Mesendoderm (in vitro differentiated cells): ENCODE data around the gene DNAJB1.

Experiments
- DNase-seq: peaks from one replicate; pipeline ENCODE4 v3.0.0; 2013
- H2AK5ac ChIP-seq: 2 replicates; pipeline ENCODE4 v1.6.1; 2013; ENCODE audit warnings: low read length, inconsistent platforms
- H2BK120ac ChIP-seq: 2 replicates; pipeline ENCODE4 v1.6.1; 2013; ENCODE audit warnings: low read depth, mild to moderate bottlenecking, low read length, moderate library complexity, mixed read lengths
- H2BK15ac ChIP-seq: replicated peaks from 2 replicates; pipeline ENCODE4 v1.6.1; 2013; ENCODE audit warnings: low read depth, mild to moderate bottlenecking, moderate library complexity
- H2BK5ac ChIP-seq: 2 replicates; pipeline ENCODE4 v1.6.1; 2013; ENCODE audit warnings: low read length, inconsistent platforms
- H3K18ac ChIP-seq: 2 replicates; pipeline ENCODE4 v1.6.1; 2013; ENCODE audit warnings: mild to moderate bottlenecking, low read length, mixed read lengths
- H3K23ac ChIP-seq: one replicate; pipeline ENCODE4 v1.6.1; 2013; ENCODE audit warnings: low read length
- H3K27ac ChIP-seq: 2 replicates; pipeline ENCODE4 v1.5.1; 2013; ENCODE audit warnings: low read depth, mild to moderate bottlenecking, inconsistent platforms, low read length, moderate library complexity
- H3K27me3 ChIP-seq: 2 replicates; pipeline ENCODE4 v1.6.1; 2013; ENCODE audit warnings: low read length, control low read depth, mild to moderate bottlenecking, inconsistent platforms; ENCODE audit not compliant: insufficient read depth, poor library complexity
- H3K36me3 ChIP-seq: 2 replicates; pipeline ENCODE4 v1.6.1; 2013; ENCODE audit warnings: low read length, inconsistent platforms; ENCODE audit not compliant: control insufficient read depth, insufficient read depth
- H3K4ac ChIP-seq: one replicate; pipeline ENCODE4 v1.6.1; 2013; ENCODE audit warnings: low read depth, mild to moderate bottlenecking, low read length, moderate library complexity
- H3K4me1 ChIP-seq: 2 replicates; pipeline ENCODE4 v1.6.1; 2013; ENCODE audit warnings: low read depth, low read length, inconsistent platforms; ENCODE audit not compliant: control insufficient read depth
- H3K4me2 ChIP-seq: 2 replicates; pipeline ENCODE4 v1.6.1; 2013; ENCODE audit warnings: low read length
- H3K4me3 ChIP-seq: 2 replicates; pipeline ENCODE4 v1.5.1; 2013; ENCODE audit warnings: mild to moderate bottlenecking, low read length
- H3K56ac ChIP-seq: one replicate; pipeline ENCODE4 v1.6.1; 2013; ENCODE audit warnings: low read length
- H3K79me1 ChIP-seq: 2 replicates; pipeline ENCODE4 v1.6.1; 2013; ENCODE audit warnings: low read length, inconsistent platforms
- H3K79me2 ChIP-seq: 2 replicates; pipeline ENCODE4 v1.6.1; 2013; ENCODE audit warnings: mild to moderate bottlenecking, low read length; ENCODE audit not compliant: control insufficient read depth, insufficient read depth
- H3K9ac ChIP-seq: 2 replicates; pipeline ENCODE4 v1.6.1; 2013; ENCODE audit warnings: low read length, inconsistent platforms
- H4K5ac ChIP-seq: one replicate; pipeline ENCODE4 v1.6.1; 2013; ENCODE audit warnings: low read length
- H4K8ac ChIP-seq: one replicate; pipeline ENCODE4 v1.6.1; 2013; ENCODE audit warnings: low read depth, mild to moderate bottlenecking, control low read depth, low read length, moderate library complexity
- WGBS: extraction: QIAGEN DNeasy Blood & Tissue Kit; methylation state at CpG from one replicate; pipeline ENCODE4 v1.1.7; 2013; ENCODE audit warnings: low lambda C conversion rate, missing lambda C conversion rate; ENCODE audit not compliant: insufficient coverage; ENCODE audit errors: extremely low coverage; 5-methylcytosine and 5-hydroxymethylcytosine counted together

DNAJB1 gene

DNA sequence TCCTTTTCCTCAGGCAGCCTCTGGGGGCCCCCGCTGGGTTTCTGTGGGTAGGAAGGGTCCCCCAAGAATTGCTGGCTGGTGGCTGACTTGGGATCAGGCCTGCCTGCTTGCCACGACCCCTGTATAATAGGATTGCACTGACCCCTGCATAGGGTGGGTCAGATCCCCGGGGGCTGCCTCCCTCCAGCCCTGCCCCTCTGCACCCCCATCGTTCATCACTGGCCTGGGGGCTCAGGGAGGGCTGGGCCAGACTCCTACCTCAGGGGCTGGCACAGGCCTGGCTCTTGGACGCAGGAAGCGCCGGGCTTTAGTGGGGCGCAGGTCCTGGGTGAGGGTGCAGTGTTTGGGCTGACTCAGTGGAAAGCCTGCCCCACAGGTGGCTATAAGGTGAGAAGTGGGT is 43.1 kb upstream of the DNAJB1 start:
- Histone ChIP-seq H2AK5ac (no peak overlapping the region), H2BK120ac (no peak overlapping the region), H3K4me1 (peaks cover 7% of the 10 kb centered on the region), H3K18ac (no peak overlapping the region), H3K4me3 (no peak overlapping the region), H3K23ac (no peak overlapping the region), H3K4me2 (no peak overlapping the region), H3K9ac (peak overlapping the region; percentile 43), H2BK15ac (no peak overlapping the region), H4K5ac (no peak overlapping the region), H2BK5ac (no peak overlapping the region), H3K79me1 (peaks cover 10% of the 10 kb centered on the region), H3K56ac (peak overlapping the region; percentile 50), H3K27me3 (no peaks in the 10 kb centered on the region), H3K4ac (no peak overlapping the region), H4K8ac (no peak overlapping the region), H3K27ac (peak overlapping the region; percentile 59), H3K36me3 (no peaks in the 10 kb centered on the region), H3K79me2 (peaks cover 12% of the 10 kb centered on the region)
- DNase-seq = no peak
- WGBS = no CpG with 5 or more reads among the region's 8 CpGs

DNA sequence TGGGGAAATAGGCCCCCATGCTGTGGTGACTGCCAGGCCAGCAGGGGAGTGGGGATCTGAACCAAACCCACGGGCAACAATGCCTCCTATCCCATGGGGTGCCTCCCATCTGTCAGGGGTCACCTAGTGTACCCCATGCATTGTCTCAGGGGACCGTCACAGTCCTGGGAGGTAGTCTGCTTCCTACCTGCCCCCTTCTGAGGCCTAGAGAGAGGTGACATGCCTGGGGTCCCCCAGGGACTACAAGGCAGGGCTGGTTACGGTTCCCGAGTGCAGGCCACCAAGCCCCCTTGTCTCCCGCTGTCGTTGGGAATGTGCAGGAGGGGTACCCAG is 42.5 kb upstream of the DNAJB1 start:
- Histone ChIP-seq H4K8ac (no peak overlapping the region), H2BK120ac (no peak overlapping the region), H4K5ac (no peak overlapping the region), H3K27me3 (no peaks in the 10 kb centered on the region), H2BK15ac (no peak overlapping the region), H3K79me2 (peaks cover 12% of the 10 kb centered on the region), H3K79me1 (peaks cover 10% of the 10 kb centered on the region), H2AK5ac (peak overlapping the region; percentile 38), H3K4me2 (no peak overlapping the region), H3K23ac (no peak overlapping the region), H3K27ac (no peak overlapping the region), H3K56ac (peak overlapping the region; percentile 73), H3K4me1 (peaks cover 7% of the 10 kb centered on the region), H3K9ac (peak overlapping the region; percentile 42), H3K18ac (no peak overlapping the region), H3K4ac (no peak overlapping the region), H3K4me3 (no peak overlapping the region), H2BK5ac (no peak overlapping the region), H3K36me3 (no peaks in the 10 kb centered on the region)
- DNase-seq = no peak
- WGBS = no CpG with 5 or more reads among the region's 6 CpGs

DNA sequence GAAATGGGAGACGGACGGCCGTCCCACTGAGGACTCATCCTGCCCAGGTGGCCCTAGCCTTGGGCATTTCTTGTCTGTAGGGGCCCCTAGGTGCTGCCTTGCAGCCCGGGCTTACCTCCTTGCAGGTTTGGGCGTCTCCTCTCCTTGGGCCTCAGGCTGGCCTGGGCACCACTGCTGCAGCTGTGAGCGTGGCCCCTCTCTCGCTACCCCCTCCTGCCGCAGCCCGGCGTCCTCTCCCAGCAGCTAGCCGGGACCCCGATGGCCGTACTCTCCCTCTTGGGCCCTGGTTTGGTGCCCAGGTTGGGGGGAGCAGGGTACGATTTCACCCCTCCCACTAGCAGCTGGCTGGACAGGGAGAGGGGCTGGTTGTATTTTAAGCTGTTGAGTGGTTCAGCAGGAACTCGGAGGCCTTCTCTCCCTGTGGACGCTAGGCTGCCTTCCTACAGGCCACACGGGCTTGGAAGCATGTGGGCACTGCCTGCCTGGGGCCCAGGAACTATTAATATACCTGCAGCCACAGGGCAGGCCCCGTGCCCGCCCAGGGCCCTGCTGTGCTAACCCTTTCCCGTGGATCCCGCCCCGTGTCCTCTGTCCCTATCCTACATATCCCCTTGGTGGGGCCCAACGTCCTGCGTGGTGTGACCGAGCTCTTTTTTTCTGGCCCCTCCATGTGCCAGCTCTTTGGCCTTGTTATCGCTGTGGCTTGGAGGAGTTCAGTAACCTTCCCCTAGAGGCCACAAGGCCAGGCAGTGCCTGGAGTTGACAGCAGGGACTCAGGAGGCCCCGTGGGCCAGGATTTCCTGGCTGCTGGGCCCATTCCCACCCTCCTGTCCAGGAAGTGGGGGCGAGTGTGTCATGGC is 41.9 kb upstream of the DNAJB1 start:
- H3K56ac ChIP-seq = peak overlapping the region; percentile 73
- peak overlapping the region; percentile 25 for H3K27ac ChIP-seq
- H3K27me3 ChIP-seq = no peaks in the 10 kb centered on the region
- no peaks in the 10 kb centered on the region for H3K36me3 ChIP-seq
- H4K8ac ChIP-seq = no peak overlapping the region
- no peak overlapping the region for H3K4me2 ChIP-seq
- H2AK5ac ChIP-seq = peak overlapping the region; percentile 38
- no peak overlapping the region for H2BK5ac ChIP-seq
- H3K4me3 ChIP-seq = no peak overlapping the region
- H3K9ac ChIP-seq = peak overlapping the region; percentile 42
- no peak overlapping the region for H4K5ac ChIP-seq
- no peak overlapping the region for H2BK120ac ChIP-seq
- H3K79me2 ChIP-seq = peaks cover 12% of the 10 kb centered on the region
- no peak for DNase-seq
- H3K18ac ChIP-seq = no peak overlapping the region
- H3K4me1 ChIP-seq = peaks cover 7% of the 10 kb centered on the region
- WGBS = no CpG with 5 or more reads among the region's 28 CpGs
- peaks cover 10% of the 10 kb centered on the region for H3K79me1 ChIP-seq
- H2BK15ac ChIP-seq = no peak overlapping the region
- no peak overlapping the region for H3K23ac ChIP-seq
- no peak overlapping the region for H3K4ac ChIP-seq

DNA sequence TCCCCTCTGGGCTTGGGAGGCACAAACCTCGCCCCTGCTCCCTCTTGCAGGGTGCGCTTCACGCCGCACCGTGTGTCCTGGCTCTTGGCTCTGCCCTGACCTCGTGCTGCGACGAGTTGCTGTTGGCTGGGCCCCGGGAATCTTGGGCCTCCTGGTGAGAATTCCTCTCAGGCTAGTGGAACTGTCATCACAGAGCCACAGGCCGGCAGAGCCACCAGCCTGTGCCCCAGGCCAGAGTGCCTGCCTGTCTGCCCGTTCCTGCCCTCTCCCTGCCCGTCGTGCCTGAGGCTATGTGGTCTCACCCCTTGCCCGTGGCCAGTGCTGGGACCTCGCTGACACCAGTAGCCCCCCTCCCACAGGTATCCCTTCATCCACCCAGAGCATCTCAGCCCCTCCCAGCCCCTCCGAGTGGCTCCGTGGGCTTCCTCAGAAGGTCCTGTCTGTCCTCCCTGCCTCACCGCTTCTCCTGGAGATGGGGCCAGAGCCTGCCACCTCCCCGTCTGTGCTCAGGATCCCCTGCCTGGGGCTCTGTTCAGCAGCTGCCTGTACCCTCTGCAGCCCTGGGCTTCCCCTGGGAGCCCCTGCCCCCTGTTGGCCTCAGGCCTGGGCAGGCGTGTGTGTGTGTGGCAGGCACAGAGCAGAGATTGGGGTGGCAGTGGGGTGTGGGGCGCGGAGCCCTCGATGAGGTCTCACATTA is 40.3 kb upstream of the DNAJB1 start:
- no peak overlapping the region for H4K5ac ChIP-seq

DNA sequence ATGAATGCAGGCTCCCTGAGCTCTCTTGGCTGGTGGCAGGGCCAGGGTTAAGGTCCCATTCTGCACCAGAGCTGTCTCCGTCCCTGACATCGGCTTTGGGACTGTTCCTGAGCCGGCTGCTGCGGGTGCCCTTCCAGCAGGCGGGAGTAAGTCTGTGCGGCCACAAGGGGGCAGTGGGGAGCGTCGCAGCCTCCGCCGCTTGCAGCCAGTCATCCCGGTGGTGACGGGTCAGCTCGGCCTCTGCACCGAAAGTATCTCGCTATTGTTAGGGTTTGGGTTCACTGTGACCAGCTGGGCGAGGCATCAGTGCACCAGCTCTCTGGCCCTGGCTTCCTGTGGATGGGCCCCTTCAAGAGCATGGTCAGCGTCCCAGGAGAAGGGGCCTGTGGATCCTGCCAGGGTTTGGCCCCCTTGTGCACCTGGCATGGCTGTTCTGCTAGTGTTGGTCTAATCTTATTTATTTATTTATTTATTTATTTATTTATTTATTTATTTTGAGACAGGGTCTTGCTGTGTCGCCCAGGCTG is 38.5 kb upstream of the DNAJB1 start:
- Histone ChIP-seq H4K5ac (no peak overlapping the region), H3K4ac (no peak overlapping the region), H3K36me3 (no peaks in the 10 kb centered on the region), H3K27me3 (no peaks in the 10 kb centered on the region), H3K56ac (peak overlapping the region; percentile 54), H2AK5ac (no peak overlapping the region), H3K4me3 (no peak overlapping the region), H3K9ac (peak overlapping the region; percentile 37), H3K23ac (no peak overlapping the region), H2BK15ac (no peak overlapping the region), H4K8ac (no peak overlapping the region), H2BK120ac (no peak overlapping the region), H3K79me2 (peaks cover 12% of the 10 kb centered on the region), H3K27ac (no peak overlapping the region), H3K18ac (no peak overlapping the region), H3K4me1 (peaks cover 2% of the 10 kb centered on the region), H3K79me1 (peaks cover 18% of the 10 kb centered on the region), H3K4me2 (no peak overlapping the region), H2BK5ac (no peak overlapping the region)
- no CpG with 5 or more reads among the region's 18 CpGs for WGBS
- DNase-seq = peak; percentile 88

More for the DNA sequence above, 40.3 kb upstream of the DNAJB1 start:
- Histone ChIP-seq H3K23ac (no peak overlapping the region), H3K9ac (peak overlapping the region; percentile 17), H4K8ac (no peak overlapping the region), H2BK5ac (no peak overlapping the region), H3K27me3 (no peaks in the 10 kb centered on the region), H3K27ac (peak overlapping the region; percentile 32), H3K56ac (peak overlapping the region; percentile 73), H3K4me3 (no peak overlapping the region), H3K79me2 (peaks cover 12% of the 10 kb centered on the region), H2AK5ac (no peak overlapping the region), H3K18ac (no peak overlapping the region), H2BK120ac (no peak overlapping the region), H3K36me3 (no peaks in the 10 kb centered on the region), H3K4me2 (no peak overlapping the region), H3K4me1 (peaks cover 7% of the 10 kb centered on the region), H3K4ac (no peak overlapping the region), H3K79me1 (peaks cover 10% of the 10 kb centered on the region), H2BK15ac (no peak overlapping the region)
- no peak for DNase-seq
- no CpG with 5 or more reads among the region's 23 CpGs for WGBS
